ENCODE measurements around the gene GRHL1. TPM values are rescaled to one million over a fixed set of nuclear protein-coding genes. Genes with fewer than 3 reads are reported as not detected.
"Not testable (repeated sequence)": the region's sequence is repeated elsewhere in the genome, so short reads cannot be mapped to it uniquely, and the experiment has no call there.

Gene GRHL1
- total and polyA plus RNA-seq, 2 experiments from 2014 or later: 0.32 to 0.45 TPM

DNA sequence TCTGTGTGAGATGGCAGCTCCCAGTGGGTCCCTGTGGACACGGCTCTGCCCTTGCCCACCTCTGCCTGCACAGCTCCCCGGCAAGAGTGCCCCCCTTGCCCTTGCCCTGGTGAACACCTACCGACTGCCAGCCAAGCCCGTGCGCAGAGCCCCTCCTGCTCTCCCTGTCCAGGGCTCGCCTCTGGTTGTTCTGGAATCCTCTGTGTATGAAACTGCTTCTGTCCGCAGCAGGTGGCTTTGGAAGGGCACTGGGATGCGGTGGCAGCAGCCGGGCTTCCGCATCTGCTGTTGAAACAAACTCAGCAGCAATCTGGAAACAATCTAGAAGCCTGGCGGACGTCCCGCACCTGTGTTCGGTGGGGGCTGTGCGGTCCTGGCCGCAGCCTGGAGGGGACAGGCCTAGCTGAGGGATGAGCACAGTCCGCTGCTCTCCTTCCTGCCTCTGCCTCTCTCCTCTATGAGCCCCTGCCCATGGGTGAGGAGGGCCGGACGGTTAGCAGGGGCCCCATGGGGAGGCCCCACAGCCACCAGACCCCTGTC is 57.8 kb downstream of the GRHL1 start:
- no peak overlapping the region for H3K4me3 ChIP-seq
- WGBS, 2 experiments (ENCODE audit: low coverage in 1 of 2, low lambda C conversion rate in 2 of 2, missing lambda C conversion rate in 2 of 2): 89 to 91% methylated on average over 18 to 19 of the region's 19 CpGs
- no peak overlapping the region for H3K27ac ChIP-seq

DNA sequence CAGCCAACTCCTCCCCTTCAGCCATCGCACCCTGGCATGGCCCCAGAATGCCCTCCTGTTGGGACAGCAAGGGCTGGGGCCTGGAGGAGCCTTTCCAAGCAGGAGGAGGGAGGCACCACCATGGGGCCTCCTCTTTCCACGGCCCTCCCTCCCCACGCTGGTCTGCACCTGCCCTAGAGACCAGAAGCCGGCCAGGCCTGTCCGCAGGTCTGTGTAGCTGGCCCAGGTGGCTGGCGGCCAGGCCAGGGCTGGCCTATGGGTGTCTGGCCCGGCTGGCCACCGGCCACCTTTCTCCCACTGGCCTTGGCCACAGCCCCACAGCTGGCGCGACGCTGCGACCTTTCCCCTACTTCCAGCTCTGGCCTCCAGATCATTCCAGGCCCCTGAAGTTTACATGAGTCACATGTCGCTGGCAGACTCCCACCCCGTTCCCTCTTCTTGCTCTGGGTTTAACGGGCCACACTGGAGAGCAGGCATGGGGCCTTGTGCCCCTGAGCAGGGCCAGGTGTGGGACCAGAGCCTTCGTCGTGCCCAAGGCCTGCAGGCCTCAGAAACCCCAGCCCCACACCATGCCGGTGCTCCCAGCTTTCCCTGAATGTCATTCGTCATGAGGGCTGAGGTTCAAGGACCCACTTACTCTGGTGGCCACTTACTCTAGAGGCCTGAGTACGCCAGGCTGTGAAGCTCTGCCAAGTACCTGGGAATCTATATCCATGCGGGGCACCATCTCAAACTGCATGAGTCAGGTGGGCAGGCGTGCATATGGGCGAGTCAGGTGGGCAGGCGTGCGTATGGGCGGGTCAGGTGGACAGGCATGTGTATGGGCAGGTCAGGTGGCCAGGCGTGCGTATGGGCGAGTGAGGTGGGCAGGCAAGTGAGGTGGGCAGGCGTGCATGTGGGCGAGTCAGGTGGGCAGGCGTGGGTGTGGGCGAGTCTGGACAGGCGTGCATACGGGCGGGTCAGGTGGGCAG is 58.6 kb downstream of the GRHL1 start:
- peak; percentile 57 for DNase-seq
- no peaks in the 10 kb centered on the region for H3K9me2 ChIP-seq (ENCODE audit: insufficient read depth)
- no peaks in the 10 kb centered on the region for H3K79me2 ChIP-seq (ENCODE audit: insufficient read depth)
- no peaks in the 10 kb centered on the region for H3K36me3 ChIP-seq (ENCODE audit: low read depth)
- in situ Hi-C loops (cut with MboI): no loop called here
- TF ChIP-seq EZH2phosphoT487 (IDR thresholded peaks at IDR 0.05; ENCODE audit: insufficient read depth, low read depth): no peak
- no peak for TF ChIP-seq EZH2 (IDR thresholded peaks at IDR 0.05; ENCODE audit: insufficient read depth, poor library complexity, severe bottlenecking)
- no peak overlapping the region for H2AFZ ChIP-seq
- H3K27me3 ChIP-seq (replicated peaks; ENCODE audit: insufficient read depth): no peaks in the 10 kb centered on the region
- H3K4me1 ChIP-seq (ENCODE audit: insufficient read depth): peaks cover 20% of the 10 kb centered on the region
- H3K4me3 ChIP-seq: no peak overlapping the region
- no peak overlapping the region for H3K27ac ChIP-seq
- no peak overlapping the region for H3K4me2 ChIP-seq (ENCODE audit: unreplicated experiment)
- no peaks in the 10 kb centered on the region for H4K20me1 ChIP-seq (ENCODE audit: insufficient read depth)
- H3F3A ChIP-seq (ENCODE audit: insufficient read depth): peaks cover 17% of the 10 kb centered on the region
- WGBS, 2 experiments (ENCODE audit: low coverage in 1 of 2, low lambda C conversion rate in 2 of 2, missing lambda C conversion rate in 2 of 2): 75 to 78% methylated on average over 31 to 34 of the region's 36 CpGs
- H3K9ac ChIP-seq: no peak overlapping the region
- H3K9me3 ChIP-seq (ENCODE audit: low read depth): no peaks in the 10 kb centered on the region

More for the DNA sequence above, 57.8 kb downstream of the GRHL1 start:
- Histone ChIP-seq H3K4me2 (ENCODE audit: unreplicated experiment) (no peak overlapping the region), H3K79me2 (ENCODE audit: insufficient read depth) (no peaks in the 10 kb centered on the region), H3K4me1 (ENCODE audit: insufficient read depth) (peaks cover 20% of the 10 kb centered on the region), H3K9me2 (ENCODE audit: insufficient read depth) (no peaks in the 10 kb centered on the region), H3F3A (ENCODE audit: insufficient read depth) (peaks cover 17% of the 10 kb centered on the region), H2AFZ (no peak overlapping the region), H4K20me1 (ENCODE audit: insufficient read depth) (no peaks in the 10 kb centered on the region), H3K9ac (no peak overlapping the region), H3K36me3 (ENCODE audit: low read depth) (no peaks in the 10 kb centered on the region), H3K9me3 (ENCODE audit: low read depth) (no peaks in the 10 kb centered on the region), H3K27me3 (replicated peaks; ENCODE audit: insufficient read depth) (no peaks in the 10 kb centered on the region)
- in situ Hi-C loops (cut with MboI): no loop called here
- DNase-seq: no peak
- TF ChIP-seq EZH2 (IDR thresholded peaks at IDR 0.05; ENCODE audit: insufficient read depth, poor library complexity, severe bottlenecking) (no peak), EZH2phosphoT487 (IDR thresholded peaks at IDR 0.05; ENCODE audit: insufficient read depth, low read depth) (no peak)

DNA sequence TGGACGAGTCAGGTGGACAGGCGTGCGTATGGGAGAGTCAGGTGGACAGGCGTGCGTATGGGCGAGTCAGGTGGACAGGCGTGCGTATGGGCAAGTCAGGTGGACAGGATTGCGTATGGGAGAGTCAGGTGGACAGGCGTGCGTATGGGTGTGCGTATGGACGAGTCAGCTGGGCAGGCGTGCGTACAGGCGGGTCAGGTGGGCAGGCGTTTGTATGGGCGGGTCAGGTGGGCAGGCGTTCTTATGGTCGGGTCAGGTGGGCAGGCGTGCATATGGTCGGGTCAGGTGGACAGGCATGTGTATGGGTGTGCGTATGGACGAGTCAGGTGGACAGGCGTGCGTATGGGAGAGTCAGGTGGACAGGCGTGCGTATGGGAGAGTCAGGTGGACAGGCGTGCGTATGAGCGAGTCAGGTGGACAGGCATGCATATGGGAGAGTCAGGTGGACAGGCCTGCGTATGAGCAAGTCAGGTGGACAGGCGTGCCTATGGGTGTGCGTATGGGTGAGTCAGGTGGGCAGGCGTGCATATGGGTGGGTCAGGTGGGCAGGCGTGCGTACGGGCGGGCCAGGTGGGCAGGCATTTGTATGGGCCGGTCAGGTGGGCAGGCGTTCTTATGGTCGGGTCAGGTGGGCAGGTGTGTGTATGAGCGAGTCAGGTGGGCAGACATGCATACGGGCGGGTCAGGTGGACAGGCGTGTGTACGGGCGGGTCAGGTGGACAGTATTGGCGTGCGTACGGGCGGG is 59.5 kb downstream of the GRHL1 start:
- 94% methylated on average over 30 to 52 of the region's 52 CpGs for WGBS, 2 experiments (ENCODE audit: low coverage in 1 of 2, low lambda C conversion rate in 2 of 2, missing lambda C conversion rate in 2 of 2)

DNA sequence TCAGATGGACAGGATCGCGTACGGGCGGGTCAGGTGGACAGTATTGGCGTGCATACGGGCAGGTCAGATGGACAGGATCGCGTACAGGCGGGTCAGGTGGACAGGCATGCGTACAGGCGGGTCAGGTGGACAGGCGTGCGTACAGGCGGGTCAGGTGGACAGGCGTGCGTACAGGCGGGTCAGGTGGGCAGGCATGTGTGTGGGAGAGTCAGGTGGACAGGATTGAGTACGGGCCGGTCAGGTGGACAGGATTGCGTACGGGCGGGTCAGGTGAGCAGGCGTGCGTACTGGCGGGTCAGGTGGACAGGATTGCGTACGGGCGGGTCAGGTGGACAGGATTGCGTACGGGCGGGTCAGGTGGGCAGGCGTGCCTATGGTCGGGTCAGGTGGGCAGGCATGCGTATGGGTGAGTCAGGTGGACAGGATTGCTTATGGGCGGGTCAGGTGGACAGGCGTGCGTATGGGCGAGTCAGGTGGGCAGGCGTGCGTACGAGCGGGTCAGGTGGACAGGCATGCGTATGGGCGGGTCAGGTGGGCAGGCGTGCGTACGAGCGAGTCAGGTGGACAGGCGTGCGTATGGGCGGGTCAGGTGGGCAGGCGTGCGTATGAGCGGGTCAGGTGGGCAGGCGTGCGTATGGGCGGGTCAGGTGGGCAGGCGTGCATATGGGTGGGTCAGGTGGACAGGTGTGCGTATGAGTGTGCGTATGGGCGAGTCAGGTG is 60.3 kb downstream of the GRHL1 start:
- WGBS, 2 experiments (ENCODE audit: low coverage in 1 of 2, low lambda C conversion rate in 2 of 2, missing lambda C conversion rate in 2 of 2): 89 to 90% methylated on average over 18 to 61 of the region's 61 CpGs
- H3K27ac ChIP-seq; DNase-seq; H3K9me2 ChIP-seq (ENCODE audit: insufficient read depth); in situ Hi-C loops (cut with MboI); H3K79me2 ChIP-seq (ENCODE audit: insufficient read depth); H3K4me3 ChIP-seq; H2AFZ ChIP-seq; H3K27me3 ChIP-seq (replicated peaks; ENCODE audit: insufficient read depth); H3K4me2 ChIP-seq (ENCODE audit: unreplicated experiment); H4K20me1 ChIP-seq (ENCODE audit: insufficient read depth); H3K36me3 ChIP-seq (ENCODE audit: low read depth); H3K9me3 ChIP-seq (ENCODE audit: low read depth); H3K9ac ChIP-seq: not testable (repeated sequence)
- H3K4me1 ChIP-seq (ENCODE audit: insufficient read depth): peaks cover 20% of the 10 kb centered on the region
- peaks cover 17% of the 10 kb centered on the region for H3F3A ChIP-seq (ENCODE audit: insufficient read depth)

More for the DNA sequence above, 59.5 kb downstream of the GRHL1 start:
- peaks cover 17% of the 10 kb centered on the region for H3F3A ChIP-seq (ENCODE audit: insufficient read depth)
- H3K79me2 ChIP-seq (ENCODE audit: insufficient read depth); H3K9ac ChIP-seq; H3K36me3 ChIP-seq (ENCODE audit: low read depth); H3K4me3 ChIP-seq; in situ Hi-C loops (cut with MboI); H2AFZ ChIP-seq; H3K4me2 ChIP-seq (ENCODE audit: unreplicated experiment); H3K27ac ChIP-seq; H3K27me3 ChIP-seq (replicated peaks; ENCODE audit: insufficient read depth); DNase-seq; H3K9me2 ChIP-seq (ENCODE audit: insufficient read depth); H3K9me3 ChIP-seq (ENCODE audit: low read depth); H4K20me1 ChIP-seq (ENCODE audit: insufficient read depth): not testable (repeated sequence)
- peaks cover 20% of the 10 kb centered on the region for H3K4me1 ChIP-seq (ENCODE audit: insufficient read depth)

DNA sequence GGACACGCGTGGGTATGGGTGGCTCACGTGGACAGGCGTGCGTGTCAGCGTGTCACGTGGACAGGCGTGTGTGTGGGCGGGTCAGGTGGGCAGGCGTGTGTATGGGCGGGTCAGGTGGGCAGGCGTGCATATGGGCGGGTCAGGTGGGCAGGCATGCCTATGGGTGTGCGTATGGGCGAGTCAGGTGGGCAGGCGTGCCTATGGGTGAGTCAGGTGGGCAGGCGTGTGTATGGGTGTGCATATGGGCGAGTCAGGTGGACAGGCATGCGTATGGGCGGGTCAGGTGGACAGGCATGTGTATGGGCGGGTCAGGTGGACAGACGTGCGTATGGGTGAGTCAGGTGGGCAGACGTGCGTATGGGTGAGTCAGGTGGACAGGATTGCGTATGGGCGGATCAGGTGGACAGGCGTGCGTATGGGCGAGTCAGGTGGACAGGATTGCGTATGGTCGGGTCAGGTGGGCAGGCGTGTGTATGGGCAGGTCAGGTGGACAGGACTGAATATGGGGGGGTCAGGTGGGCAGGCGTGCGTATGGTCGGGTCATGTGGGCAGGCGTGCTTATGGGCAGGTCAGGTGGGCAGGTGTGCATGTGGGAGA is 61.0 kb downstream of the GRHL1 start:
- H3K9me3 ChIP-seq (ENCODE audit: low read depth); H2AFZ ChIP-seq; H3K27ac ChIP-seq; H4K20me1 ChIP-seq (ENCODE audit: insufficient read depth); H3K9me2 ChIP-seq (ENCODE audit: insufficient read depth); H3K4me2 ChIP-seq (ENCODE audit: unreplicated experiment); in situ Hi-C loops (cut with MboI); H3K4me3 ChIP-seq; H3K9ac ChIP-seq; H3K79me2 ChIP-seq (ENCODE audit: insufficient read depth); H3K27me3 ChIP-seq (replicated peaks; ENCODE audit: insufficient read depth); H3K36me3 ChIP-seq (ENCODE audit: low read depth); DNase-seq: not testable (repeated sequence)
- 89 to 91% methylated on average over 19 to 35 of the region's 37 CpGs for WGBS, 2 experiments (ENCODE audit: low coverage in 1 of 2, low lambda C conversion rate in 2 of 2, missing lambda C conversion rate in 2 of 2)
- peaks cover 15% of the 10 kb centered on the region for H3F3A ChIP-seq (ENCODE audit: insufficient read depth)
- peaks cover 17% of the 10 kb centered on the region for H3K4me1 ChIP-seq (ENCODE audit: insufficient read depth)

Measured in GM23248 (cell line).